ENCODE results near the gene CCDC12. TPM values are rescaled to one million over a fixed set of nuclear protein-coding genes. Genes with fewer than 3 reads are reported as not detected.

Gene CCDC12
- total and polyA plus RNA-seq, 9 of the 15 experiments (the other 6 are each of a cell fraction or from before 2014, with no cell fraction given): 8.9 to 201 (median 86.9) TPM

DNA sequence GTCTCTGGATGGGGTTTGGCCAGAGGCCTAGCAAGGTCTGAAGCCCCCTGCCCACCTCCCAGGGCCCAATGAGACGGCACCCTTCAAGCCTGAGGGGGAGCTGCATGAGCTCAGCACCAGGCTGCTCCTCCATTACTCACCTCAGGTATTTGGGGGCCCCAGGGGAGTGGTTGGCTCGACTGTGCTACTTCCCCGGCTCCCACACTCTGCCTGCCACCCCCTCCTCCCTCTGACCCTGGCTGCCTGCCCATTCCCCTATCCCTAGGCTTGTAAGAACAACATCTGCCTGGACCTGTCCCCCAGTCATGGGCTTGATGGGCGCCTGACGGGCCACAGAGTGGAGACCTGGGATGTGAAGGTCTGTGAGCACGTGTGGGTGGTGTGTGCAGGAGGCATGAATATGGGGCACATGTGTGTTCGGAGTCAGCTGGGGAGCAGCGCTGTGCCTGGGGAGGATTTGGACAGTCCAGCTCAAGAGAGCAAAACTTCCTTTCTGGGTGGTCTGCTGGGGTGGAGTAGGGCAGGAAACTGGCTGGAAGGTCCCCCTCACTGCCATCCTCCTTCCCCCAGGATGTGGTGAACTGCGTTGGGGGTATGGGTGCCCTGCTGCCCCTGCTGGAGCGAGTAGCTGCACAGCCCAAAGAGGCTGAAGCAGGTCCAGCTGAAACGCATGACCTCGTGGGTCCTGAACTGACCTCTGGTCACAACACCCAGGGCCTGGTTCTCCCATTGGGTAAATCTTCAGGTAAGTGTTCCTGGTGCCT lies 20.3 kb upstream of the CCDC12 start:
- Histone ChIP-seq H3K36me3 (ENCODE audit: control insufficient read depth, insufficient read depth, low read length) (peaks cover 98% of the 10 kb centered on the region), H3K9ac (ENCODE audit: insufficient read depth in 1 of 2, low read depth in 2 of 2, low read length in 2 of 2) (peak overlapping the region in 1 of 2 experiments; percentile 75; a peak in 2 of 4 replicates), H3K27ac (ENCODE audit: extremely low read depth, low read depth, low read length) (no peak overlapping the region), H3K79me2 (ENCODE audit: control insufficient read depth, insufficient read depth, low read length) (no peaks in the 10 kb centered on the region), H3K9me3 (replicated peaks; ENCODE audit: control insufficient read depth, insufficient read depth, low read depth, low read length) (no peaks in the 10 kb centered on the region), H3K9me1 (ENCODE audit: control insufficient read depth, insufficient read depth, low read length) (no peaks in the 10 kb centered on the region), H3K4me1 (replicated peaks in 1 of 2; ENCODE audit: control insufficient read depth in 2 of 2, insufficient read depth in 2 of 2, low read length in 2 of 2) (peaks cover 0 to 59% of the 10 kb centered on the region in 2 experiments; a peak in 2 of 5 replicates), H3K4me2 (ENCODE audit: insufficient read depth, low read length) (no peak overlapping the region), H2AFZ (ENCODE audit: low read depth, low read length) (no peak overlapping the region), H3K27me3 (ENCODE audit: control insufficient read depth in 2 of 2, insufficient read depth in 2 of 2, low read length in 2 of 2) (no peaks in the 10 kb centered on the region), H3K4me3 (no peak overlapping the region), H4K20me1 (replicated peaks; ENCODE audit: control insufficient read depth, insufficient read depth, low read length) (peaks cover 8% of the 10 kb centered on the region; the same call in 1 of the 2 replicates)
- WGBS (ENCODE audit: insufficient coverage, low coverage, missing lambda C conversion rate): 83% methylated on average over 12 of the region's 12 CpGs
- in situ Hi-C loops (cut with MboI): no loop called here
- CTCF ChIA-PET (ENCODE audit: low intra/inter-chr PET ratio): interaction anchor here (0.7 to 3.8 kb wide), 2 partner anchors 45 to 73 kb away, joined by 3 to 33 read pairs; no protein-coding TSS in a partner anchor
- FAIRE-seq (no peak), ATAC-seq (no peak), DNase-seq (ENCODE audit: extremely low read depth in 1 of 4, low spot score in 3 of 4) (no peak)
- POLR2A ChIA-PET: interaction anchor here (0.6 to 2.9 kb wide), 8 partner anchors 9 to 730 kb away, joined by 3 to 16 read pairs (median 3); partner anchors contain the start of gene PTPN23
- BruUV-seq (replicated peaks): no TSS peak
- intact Hi-C loops (cut with micrococcal nuclease): loop anchor here (10.0 kb wide), 1 partner anchor 292 kb away; the partner anchor contains the start of gene TMIE
- TF ChIP-seq CHCHD3 (CRISPR knock-in tag; IDR thresholded peaks at IDR 0.05) (no peak), NFE2L1 (tag; IDR thresholded peaks at IDR 0.05; ENCODE audit: borderline replicate concordance, low read depth) (no peak), PPARD (CRISPR knock-in tag; IDR thresholded peaks at IDR 0.05) (no peak), SRF (CRISPR knock-in tag; IDR thresholded peaks at IDR 0.05) (no peak), SUPT5H (IDR thresholded peaks at IDR 0.05) (peak; percentile 31; the same call in 1 of the 2 replicates), ARNT (IDR thresholded peaks at IDR 0.05) (no peak), TCF7L2 (IDR thresholded peaks at IDR 0.05; ENCODE audit: low read depth, low read length) (no peak), RUNX1 (IDR thresholded peaks at IDR 0.05; ENCODE audit: low read depth) (no peak), ZC3H11A (IDR thresholded peaks at IDR 0.05; ENCODE audit: low read depth, low read length) (no peak), ZMIZ1 (IDR thresholded peaks at IDR 0.05; ENCODE audit: low read depth in 2 of 2, low read length in 2 of 2) (no peak), PTBP1 (IDR thresholded peaks at IDR 0.05; ENCODE audit: low read depth, low read length) (no peak), POLR2A (conservative IDR thresholded peaks at IDR 0.05) (peak; percentile 31; the same call in 1 of the 2 replicates), SAFB2 (IDR thresholded peaks at IDR 0.05; ENCODE audit: borderline replicate concordance, low read depth, low read length, severe bottlenecking) (no peak), ATF1 (CRISPR knock-in tag; IDR thresholded peaks at IDR 0.05) (no peak), ATF1 (tag; IDR thresholded peaks at IDR 0.05) (no peak), XRCC5 (IDR thresholded peaks at IDR 0.05; ENCODE audit: low read depth, low read length) (no peak), POLR2AphosphoS2 (IDR thresholded peaks at IDR 0.05; ENCODE audit: low read length) (0 out of 2 replicates have a peak, but pooled peaks have one; percentile 59), RBFOX2 (IDR thresholded peaks at IDR 0.05; ENCODE audit: low read depth, low read length) (peak; percentile 52; the same call in 1 of the 2 replicates)
- TF ChIP-seq, protein P1, sequence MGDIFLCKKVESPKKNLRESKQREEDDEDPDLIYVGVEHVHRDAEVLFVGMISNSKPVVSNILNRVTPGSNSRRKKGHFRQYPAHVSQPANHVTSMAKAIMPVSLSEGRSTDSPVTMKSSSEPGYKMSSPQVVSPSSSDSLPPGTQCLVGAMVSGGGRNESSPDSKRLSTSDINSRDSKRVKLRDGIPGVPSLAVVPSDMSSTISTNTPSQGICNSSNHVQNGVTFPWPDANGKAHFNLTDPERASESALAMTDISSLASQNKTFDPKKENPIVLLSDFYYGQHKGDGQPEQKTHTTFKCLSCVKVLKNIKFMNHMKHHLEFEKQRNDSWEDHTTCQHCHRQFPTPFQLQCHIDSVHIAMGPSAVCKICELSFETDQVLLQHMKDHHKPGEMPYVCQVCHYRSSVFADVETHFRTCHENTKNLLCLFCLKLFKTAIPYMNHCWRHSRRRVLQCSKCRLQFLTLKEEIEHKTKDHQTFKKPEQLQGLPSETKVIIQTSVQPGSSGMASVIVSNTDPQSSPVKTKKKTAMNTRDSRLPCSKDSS (IDR thresholded peaks at IDR 0.05; ENCODE audit: low read depth, partially characterized antibody): no peak
